AG04450 (cell line): ENCODE measurements around the gene GRIFIN. TPM values are rescaled to one million over a fixed set of nuclear protein-coding genes. Genes with fewer than 3 reads are reported as not detected.

Experiments used
- CTCF ChIA-PET: fragments of 300-600, 350-600 bp; formaldehyde crosslinking; extraction: SDS; loops from one replicate; lab custom pipeline; 2022; ENCODE audit warnings: antibody characterized with exemption, inconsistent platforms; lab: Charles Lee
- POLR2A ChIA-PET: fragments of 350-600 bp; formaldehyde crosslinking; extraction: SDS; loops from one replicate; lab custom pipeline; 2021; ENCODE audit warnings: antibody characterized with exemption, inconsistent platforms; lab: Yijun Ruan, JAX
- DNase-seq: peaks from one replicate; pipeline ENCODE4 v3.0.0-alpha.2; 2011; ENCODE audit warnings: low read depth, low spot score
- H3K27ac ChIP-seq: one replicate; pipeline ENCODE4 v1.5.1; 2012; ENCODE audit warnings: low read depth, low read length, control low read depth
- H3K27me3 ChIP-seq: one replicate; pipeline ENCODE4 v1.6.0; 2012; ENCODE audit warnings: low read length; ENCODE audit not compliant: control insufficient read depth, insufficient read depth
- H3K4me3 ChIP-seq: 2 replicates; pipeline ENCODE4 v1.5.1; 2011; ENCODE audit warnings: mild to moderate bottlenecking, low read depth, low read length, control low read depth
- H3K9me3 ChIP-seq: 2 replicates; pipeline ENCODE4 v1.5.1; 2012; ENCODE audit warnings: low read length; ENCODE audit not compliant: control insufficient read depth, insufficient read depth
- CTCF ChIP-seq: IDR thresholded peaks from 2 replicates; pipeline ENCODE4 v1.5.1; 2011; ENCODE audit warnings: low read depth, low read length, control low read depth, inconsistent platforms
- polyA plus RNA-seq: library from polyadenylated mRNA; depleted of rRNA; stranded (reverse); fragments of >200 nt; gene quantifications from 2 replicates; pipeline ENCODE4 v1.2.3, GENCODE V29; 2011

The GRIFIN gene
- polyA plus RNA-seq, 1 experiment: not detected

GRCh38 chr7:2497065-2497464, 20.9 kb upstream of the GRIFIN start:
- Histone ChIP-seq H3K9me3 (peaks cover 3% of the 10 kb centered on the region; the same call in 1 of the 2 replicates), H3K27ac (no peak overlapping the region), H3K4me3 (no peak overlapping the region), H3K27me3 (peaks cover 13% of the 10 kb centered on the region)
- DNase-seq: no peak
- ChIA-PET POLR2A (no interaction called here), CTCF (interaction anchor here (0.6 to 1.3 kb wide), 2 partner anchors 27 to 309 kb away, joined by 3 to 4 read pairs; no protein-coding TSS in a partner anchor)
- TF ChIP-seq CTCF: no peak

GRCh38 chr7:2496375-2496774, 20.2 kb upstream of the GRIFIN start:
- H3K9me3 ChIP-seq: peaks cover 3% of the 10 kb centered on the region; the same call in 1 of the 2 replicates
- no peak overlapping the region for H3K4me3 ChIP-seq
- no peak overlapping the region for H3K27ac ChIP-seq
- CTCF ChIA-PET: interaction anchor here (0.6 kb wide), 1 partner anchor 310 kb away, joined by 4 read pairs; no protein-coding TSS in a partner anchor
- no peak for TF ChIP-seq CTCF
- POLR2A ChIA-PET: interaction anchor here (1.0 kb wide), 1 partner anchor 96 kb away, joined by 4 read pairs; no protein-coding TSS in a partner anchor
- no peak for DNase-seq
- H3K27me3 ChIP-seq: peaks cover 13% of the 10 kb centered on the region

GRCh38 chr7:2495418-2496299, 19.5 kb upstream of the GRIFIN start:
- ChIA-PET POLR2A (interaction anchor here (1.0 kb wide), 1 partner anchor 96 kb away, joined by 4 read pairs; no protein-coding TSS in a partner anchor), CTCF (no interaction called here)
- DNase-seq: no peak
- no peak overlapping the region for H3K4me3 ChIP-seq
- peaks cover 13% of the 10 kb centered on the region for H3K27me3 ChIP-seq
- no peak for TF ChIP-seq CTCF
- peaks cover 3% of the 10 kb centered on the region; the same call in 1 of the 2 replicates for H3K9me3 ChIP-seq
- H3K27ac ChIP-seq: no peak overlapping the region

GRCh38 chr7:2494191-2495130, 18.3 kb upstream of the GRIFIN start:
- Histone ChIP-seq H3K27ac (no peak overlapping the region), H3K27me3 (peaks cover 13% of the 10 kb centered on the region), H3K9me3 (peaks cover 3% of the 10 kb centered on the region; the same call in 1 of the 2 replicates), H3K4me3 (no peak overlapping the region)
- TF ChIP-seq CTCF: no peak
- ChIA-PET CTCF (no interaction called here), POLR2A (no interaction called here)
- DNase-seq: no peak
